ENCODE measurements around the gene PSMB3. TPM values are rescaled to one million over a fixed set of nuclear protein-coding genes. Genes with fewer than 3 reads are reported as not detected.

PSMB3 gene
- total RNA-seq, 1 experiment from 2014 or later, result 239 TPM

DNA sequence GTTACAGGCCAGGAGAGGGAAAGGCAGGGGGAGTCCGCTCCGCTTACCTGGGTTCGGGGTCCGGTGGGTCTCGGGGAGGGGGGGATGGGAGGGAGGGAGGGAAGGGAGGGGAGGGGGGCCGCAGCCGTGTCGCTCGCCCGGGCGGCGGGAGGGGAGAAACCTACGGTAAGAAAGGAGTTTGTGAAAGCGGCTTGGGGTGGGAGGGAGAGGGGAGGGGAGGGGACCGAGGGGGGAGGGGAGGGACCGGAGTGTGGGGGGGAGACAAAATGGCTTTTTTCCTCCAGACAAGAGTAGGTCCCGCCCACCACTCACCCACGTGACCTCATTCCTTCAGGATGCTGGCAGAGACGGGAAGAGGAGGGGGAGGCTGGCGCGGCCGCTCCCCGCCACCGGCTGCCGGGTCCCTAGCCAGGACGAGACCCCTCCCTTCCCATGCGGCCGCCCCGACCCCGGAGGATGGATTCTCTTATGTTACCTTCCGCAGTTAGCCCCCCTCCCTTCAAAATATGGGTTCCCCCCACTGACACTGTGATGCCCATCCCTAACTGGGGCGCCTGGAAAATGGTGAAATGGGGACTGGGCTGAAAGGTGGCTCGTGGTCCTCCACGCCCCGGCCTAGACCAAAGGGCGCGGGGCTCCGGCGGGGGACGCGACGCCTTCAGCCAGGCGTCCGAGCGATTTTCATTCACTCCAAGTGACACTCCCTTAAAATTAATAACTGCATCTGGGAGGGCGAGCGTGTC, 4.2 kb upstream of the PSMB3 start, which contains the start of gene PCGF2:
TSS of gene PCGF2 (minus strand) at position 188 of the 743 bp plus-strand sequence. CDS start 7,934 bp downstream, outside the sequence.
- no peaks in the 10 kb centered on the region for H3K36me3 ChIP-seq
- no peaks in the 10 kb centered on the region for H3K27me3 ChIP-seq
- peaks cover 29% of the 10 kb centered on the region for H3K4me1 ChIP-seq
- peak within 1 kb of the TSS; percentile 82 for H3K27ac ChIP-seq
- H3K4me3 ChIP-seq, result peak within 1 kb of the TSS; percentile 98
- peak; percentile 95 for DNase-seq
- H3K9me3 ChIP-seq (replicated peaks), result no peaks in the 10 kb centered on the region

GRCh38 chr17:38748892-38749222, 3.7 kb upstream of the PSMB3 start:
- Histone ChIP-seq H3K4me1 (peaks cover 26% of the 10 kb centered on the region), H3K27me3 (no peaks in the 10 kb centered on the region), H3K9me3 (replicated peaks) (no peaks in the 10 kb centered on the region), H3K4me3 (peak overlapping the region; percentile 66), H3K27ac (peak overlapping the region; percentile 54), H3K36me3 (no peaks in the 10 kb centered on the region)
- DNase-seq, result no peak

DNA sequence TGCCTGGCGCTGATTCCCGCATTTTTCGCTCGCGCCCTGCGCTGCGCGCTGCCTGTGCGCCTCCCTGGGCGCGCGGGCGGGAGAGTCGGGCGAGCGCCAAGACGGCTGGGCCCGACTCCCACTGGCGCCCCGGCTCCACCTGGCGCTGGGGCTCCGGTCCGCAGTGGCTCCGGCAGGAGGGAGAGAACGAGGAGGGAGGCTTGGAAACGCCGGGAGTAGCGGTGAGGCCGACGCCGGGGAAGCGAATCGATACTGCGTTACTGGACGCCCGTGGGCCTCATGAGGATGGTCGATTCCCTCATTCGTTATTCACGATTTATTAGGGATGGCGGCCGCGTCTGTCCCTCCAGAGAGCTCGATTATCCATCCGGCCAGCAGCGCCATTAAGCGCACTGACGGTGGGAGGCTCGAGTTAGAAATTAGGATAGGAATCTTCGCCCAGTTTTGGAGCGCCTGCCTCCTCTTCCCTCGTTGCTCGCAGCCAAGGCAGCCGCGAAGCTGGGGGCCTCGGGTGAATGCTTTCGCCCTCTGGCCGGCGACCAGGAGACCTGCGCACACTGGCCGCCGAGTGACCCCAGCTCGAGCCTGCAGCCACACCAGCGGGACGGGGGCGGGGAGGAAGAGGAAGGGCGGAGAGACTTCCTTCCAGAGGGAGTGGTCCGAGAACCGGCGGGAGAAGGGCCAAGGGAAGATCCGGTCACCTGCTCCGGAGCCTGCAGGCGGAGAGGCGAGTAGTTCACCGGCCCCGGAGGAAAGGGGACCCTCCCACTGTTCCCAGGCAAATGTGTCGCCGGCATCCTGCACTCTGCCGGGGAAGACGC, 3.1 kb upstream of the PSMB3 start:
- peak; percentile 73 for DNase-seq
- 0 out of 2 replicates have a peak, but pooled peaks cover under 1% of the 10 kb centered on the region for H3K36me3 ChIP-seq
- H3K9me3 ChIP-seq (replicated peaks), result no peaks in the 10 kb centered on the region
- peak overlapping the region; percentile 66 for H3K4me3 ChIP-seq
- peak overlapping the region; percentile 54 for H3K27ac ChIP-seq
- H3K27me3 ChIP-seq, result no peaks in the 10 kb centered on the region
- H3K4me1 ChIP-seq, result peaks cover 26% of the 10 kb centered on the region

GRCh38 chr17:38750044-38750311, 2.6 kb upstream of the PSMB3 start:
- Histone ChIP-seq H3K36me3 (peaks cover 3% of the 10 kb centered on the region; the same call in 1 of the 2 replicates), H3K27me3 (no peaks in the 10 kb centered on the region), H3K27ac (no peak overlapping the region; the same call in 1 of the 2 replicates), H3K4me3 (peak overlapping the region; percentile 66), H3K4me1 (peaks cover 26% of the 10 kb centered on the region), H3K9me3 (replicated peaks) (no peaks in the 10 kb centered on the region)
- DNase-seq, result no peak

- Histone ChIP-seq H3K4me1 (peaks cover 24% of the 10 kb centered on the region), H3K4me3 (peak overlapping the region; percentile 72), H3K9me3 (replicated peaks) (no peaks in the 10 kb centered on the region), H3K27ac (no peak overlapping the region), H3K36me3 (peaks cover 3% of the 10 kb centered on the region; the same call in 1 of the 2 replicates), H3K27me3 (no peaks in the 10 kb centered on the region)
- DNase-seq, result no peak
Measured at GRCh38 chr17:38750312-38751121, 2.0 kb upstream of the PSMB3 start.

DNA sequence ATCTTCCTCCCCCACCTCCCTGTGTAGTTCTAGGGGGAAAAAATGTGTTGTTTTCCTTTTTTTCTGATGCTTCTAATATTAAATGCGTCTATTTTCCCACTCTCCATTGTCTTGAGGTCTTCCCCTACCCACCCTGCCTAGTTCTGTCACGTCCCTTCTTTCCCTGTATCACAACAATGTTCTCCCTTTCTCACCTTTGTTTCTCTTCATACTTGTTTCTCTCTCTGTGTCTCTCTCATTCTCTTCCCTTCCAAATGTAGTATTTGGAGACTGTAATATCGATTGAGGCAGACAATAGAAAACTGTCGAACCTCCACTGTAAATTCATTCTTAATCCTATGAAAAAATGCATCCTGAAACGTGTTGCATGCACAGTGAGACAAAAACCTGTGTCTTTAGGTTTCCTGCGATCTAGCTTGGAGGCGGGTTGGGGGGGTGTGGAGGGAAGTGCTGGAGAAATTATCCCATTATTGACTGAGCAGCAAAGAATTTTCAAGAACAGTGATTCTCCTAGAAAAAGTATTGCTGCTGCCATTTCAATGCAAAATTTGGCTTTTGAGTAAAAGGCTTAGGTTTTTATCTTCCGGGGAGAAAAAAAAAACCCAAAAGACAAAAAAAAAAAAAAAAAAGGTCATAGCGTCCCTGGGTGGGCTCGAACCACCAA, 1.3 kb upstream of the PSMB3 start:
- Histone ChIP-seq H3K27ac (no peak overlapping the region; the same call in 1 of the 2 replicates), H3K27me3 (no peaks in the 10 kb centered on the region), H3K4me1 (peaks cover 17% of the 10 kb centered on the region), H3K4me3 (peak overlapping the region; percentile 72), H3K36me3 (peaks cover 8% of the 10 kb centered on the region; the same call in 1 of the 2 replicates), H3K9me3 (replicated peaks) (no peaks in the 10 kb centered on the region)
- peak in 1 of 2 experiments; percentile 35 for DNase-seq

- H3K4me1 ChIP-seq, result peaks cover 12% of the 10 kb centered on the region
- DNase-seq, result peak; percentile 78 to 89
- peak overlapping the region; percentile 72 for H3K4me3 ChIP-seq
- peak overlapping the region; percentile 83 for H3K27ac ChIP-seq
- peaks cover 8% of the 10 kb centered on the region; the same call in 1 of the 2 replicates for H3K36me3 ChIP-seq
- H3K27me3 ChIP-seq, result no peaks in the 10 kb centered on the region
- no peaks in the 10 kb centered on the region for H3K9me3 ChIP-seq (replicated peaks)
Measured at GRCh38 chr17:38751808-38752307, 683 bp upstream of the PSMB3 start.

DNA sequence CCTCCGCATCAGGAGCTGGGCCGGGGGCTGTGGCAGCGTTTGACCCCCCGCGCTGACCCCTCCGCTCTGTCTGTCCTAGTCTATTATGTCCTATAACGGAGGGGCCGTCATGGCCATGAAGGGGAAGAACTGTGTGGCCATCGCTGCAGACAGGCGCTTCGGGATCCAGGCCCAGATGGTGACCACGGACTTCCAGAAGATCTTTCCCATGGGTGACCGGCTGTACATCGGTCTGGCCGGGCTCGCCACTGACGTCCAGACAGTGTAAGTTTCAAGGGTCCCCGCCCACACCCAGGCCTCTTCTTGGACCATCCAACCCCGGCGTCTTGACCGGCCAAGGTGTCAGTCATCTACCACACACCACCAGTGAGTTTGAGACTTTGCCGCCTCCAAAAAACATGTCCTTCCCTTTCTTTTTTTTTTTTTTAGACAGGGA, 548 bp downstream of the PSMB3 start:
- no peaks in the 10 kb centered on the region for H3K9me3 ChIP-seq (replicated peaks)
- peak overlapping the region; percentile 83; the same call in 1 of the 2 replicates for H3K27ac ChIP-seq
- peaks cover 19% of the 10 kb centered on the region for H3K36me3 ChIP-seq
- H3K27me3 ChIP-seq, result no peaks in the 10 kb centered on the region
- H3K4me1 ChIP-seq, result peaks cover 12% of the 10 kb centered on the region
- no peak for DNase-seq
- peak overlapping the region; percentile 72 for H3K4me3 ChIP-seq

- peak; percentile 61 to 71 for DNase-seq
- Histone ChIP-seq H3K4me3 (no peak overlapping the region), H3K36me3 (peaks cover 64% of the 10 kb centered on the region)
Measured at GRCh38 chr17:38761612-38762011, 9.1 kb downstream of the PSMB3 start.

GRCh38 chr17:38762231-38762630, 9.7 kb downstream of the PSMB3 start:
- Histone ChIP-seq H3K9me3 (replicated peaks) (no peaks in the 10 kb centered on the region), H3K4me1 (peaks cover 13% of the 10 kb centered on the region), H3K4me3 (no peak overlapping the region), H3K27ac (peak overlapping the region; percentile 54), H3K36me3 (peaks cover 63% of the 10 kb centered on the region), H3K27me3 (no peaks in the 10 kb centered on the region)
- DNase-seq, result peak; percentile 28 to 62

More at GRCh38 chr17:38761612-38762011, 9.1 kb downstream of the PSMB3 start:
- no peaks in the 10 kb centered on the region for H3K27me3 ChIP-seq
- no peaks in the 10 kb centered on the region for H3K9me3 ChIP-seq (replicated peaks)
- H3K4me1 ChIP-seq, result peaks cover 13% of the 10 kb centered on the region
- peak overlapping the region; percentile 54 for H3K27ac ChIP-seq

GRCh38 chr17:38766341-38766740, 13.8 kb downstream of the PSMB3 start:
- H3K9me3 ChIP-seq (replicated peaks), result no peaks in the 10 kb centered on the region
- H3K4me3 ChIP-seq, result no peak overlapping the region
- H3K27me3 ChIP-seq, result no peaks in the 10 kb centered on the region
- DNase-seq, result no peak
- peaks cover 13% of the 10 kb centered on the region for H3K4me1 ChIP-seq
- no peak overlapping the region for H3K27ac ChIP-seq
- H3K36me3 ChIP-seq, result peaks cover 57% of the 10 kb centered on the region

DNA sequence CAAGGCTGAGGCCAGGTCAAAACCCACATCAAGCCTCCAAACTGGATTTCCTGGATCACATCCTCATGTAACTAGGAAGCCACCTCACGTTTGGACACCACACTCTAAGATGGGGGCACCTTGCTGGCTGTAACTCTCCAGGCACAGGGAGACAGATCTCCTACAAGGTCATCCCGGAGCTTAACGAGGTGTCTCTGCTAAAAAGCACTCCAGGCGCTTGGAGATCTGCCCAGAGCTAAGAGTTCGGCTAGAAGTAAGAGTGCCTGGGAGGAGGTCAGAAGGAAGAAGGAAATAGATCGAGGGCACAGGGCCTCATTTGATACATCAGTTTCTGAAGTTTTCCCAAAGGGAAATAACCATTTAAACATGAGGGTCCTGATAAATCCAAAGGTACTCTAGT, 15.9 kb downstream of the PSMB3 start:
- no peaks in the 10 kb centered on the region for H3K9me3 ChIP-seq (replicated peaks)
- no peak for DNase-seq
- no peak overlapping the region for H3K4me3 ChIP-seq
- no peaks in the 10 kb centered on the region for H3K27me3 ChIP-seq
- no peaks in the 10 kb centered on the region for H3K4me1 ChIP-seq
- H3K27ac ChIP-seq, result no peak overlapping the region
- peaks cover 50% of the 10 kb centered on the region for H3K36me3 ChIP-seq

- no peaks in the 10 kb centered on the region for H3K4me1 ChIP-seq
- H3K36me3 ChIP-seq, result peaks cover 66% of the 10 kb centered on the region
- H3K9me3 ChIP-seq (replicated peaks), result no peaks in the 10 kb centered on the region
- no peak overlapping the region for H3K4me3 ChIP-seq
- DNase-seq, result no peak
- no peaks in the 10 kb centered on the region for H3K27me3 ChIP-seq
- no peak overlapping the region for H3K27ac ChIP-seq
Measured at GRCh38 chr17:38773258-38773657, 20.7 kb downstream of the PSMB3 start.

All from SJCRH30 (cell line).